Neural progenitor cell (in vitro differentiated cells): ENCODE results near the gene MVD. TPM values are rescaled to one million over a fixed set of nuclear protein-coding genes. Genes with fewer than 3 reads are reported as not detected.

ENCODE experiments used
- DNase-seq: peaks from one replicate; pipeline ENCODE4 v3.0.0-alpha.2; 2016; ENCODE audit warnings: low spot score
- H2AFZ ChIP-seq: fragments of 200-600 bp; sonication (generic); replicated peaks from 2 replicates; pipeline ENCODE4 v1.6.1; 2016; ENCODE audit warnings: antibody characterized with exemption
- H3F3A ChIP-seq: fragments of 200-600 bp; sonication (generic); 2 replicates; pipeline ENCODE4 v1.6.1; 2016; ENCODE audit warnings: antibody characterized with exemption, low read depth
- H3K27ac ChIP-seq: fragments of 200-600 bp; sonication (generic); 2 replicates; pipeline ENCODE4 v1.5.1; 2016; ENCODE audit warnings: mild to moderate bottlenecking
- H3K27me3 ChIP-seq: fragments of 200-600 bp; sonication (generic); 2 replicates; pipeline ENCODE4 v1.6.1; 2016; ENCODE audit warnings: mild to moderate bottlenecking, moderate library complexity
- H3K36me3 ChIP-seq: fragments of 200-600 bp; sonication (generic); 2 replicates; pipeline ENCODE4 v1.5.1; 2016
- H3K4me1 ChIP-seq: fragments of 200-600 bp; sonication (generic); 2 replicates; pipeline ENCODE4 v1.6.1; 2016; ENCODE audit warnings: mixed run types
- H3K4me2 ChIP-seq: fragments of 200-600 bp; sonication (generic); 2 replicates; pipeline ENCODE4 v1.6.1; 2016
- H3K4me3 ChIP-seq: fragments of 200-600 bp; sonication (generic); 2 replicates; pipeline ENCODE4 v1.5.1; 2016
- H3K79me2 ChIP-seq: fragments of 200-600 bp; sonication (generic); 2 replicates; pipeline ENCODE4 v1.6.1; 2016; ENCODE audit warnings: low read depth
- H3K9ac ChIP-seq: fragments of 200-600 bp; sonication (generic); 2 replicates; pipeline ENCODE4 v1.6.1; 2016
- H3K9me3 ChIP-seq: fragments of 200-600 bp; sonication (generic); 2 replicates; pipeline ENCODE4 v1.5.1; 2016; ENCODE audit warnings: low read depth
- H4K20me1 ChIP-seq: fragments of 200-600 bp; sonication (generic); 2 replicates; pipeline ENCODE4 v1.6.1; 2016; ENCODE audit warnings: low read depth
- H3K27ac Mint-ChIP-seq: 3 replicates; pipeline ENCODE4 v1.8.0; 2021; ENCODE audit warnings: mixed read lengths
- H3K27me3 Mint-ChIP-seq: 2 replicates; pipeline ENCODE4 v1.8.0; 2022; ENCODE audit warnings: low read depth, mild to moderate bottlenecking, inconsistent platforms, moderate library complexity, mixed read lengths; ENCODE audit not compliant: insufficient read depth
- H3K36me3 Mint-ChIP-seq: 3 replicates; pipeline ENCODE4 v1.8.0; 2021; ENCODE audit warnings: mixed read lengths
- H3K4me1 Mint-ChIP-seq: 3 replicates; pipeline ENCODE4 v1.8.0; 2021; ENCODE audit warnings: mixed read lengths
- H3K4me3 Mint-ChIP-seq: 3 replicates; pipeline ENCODE4 v1.8.0; 2021; ENCODE audit warnings: mild to moderate bottlenecking, moderate library complexity, mixed read lengths
- H3K9me3 Mint-ChIP-seq: 3 replicates; pipeline ENCODE4 v1.8.0; 2020; ENCODE audit warnings: mixed read lengths
- EZH2 ChIP-seq: fragments of 200-600 bp; sonication (generic); IDR thresholded peaks from 2 replicates; pipeline ENCODE4 v1.6.1; 2017; ENCODE audit warnings: antibody characterized with exemption, mild to moderate bottlenecking, moderate library complexity
- EZH2phosphoT487 ChIP-seq: fragments of 200-600 bp; sonication (generic); IDR thresholded peaks from 2 replicates; pipeline ENCODE4 v1.6.1; 2017; ENCODE audit warnings: antibody characterized with exemption
- total RNA-seq: library from RNA; depleted of rRNA; stranded (reverse); fragments of >200 nt; gene quantifications from 2 replicates; pipeline ENCODE4 v1.2.3, GENCODE V29; 2015; ENCODE audit warnings: low replicate concordance
- TF ChIP-seq, protein P1 (sequence below): fragments of 200-600 bp; sonication (generic); IDR thresholded peaks from 2 replicates; pipeline ENCODE4 v1.5.1; 2017; ENCODE audit warnings: antibody characterized with exemption, mild to moderate bottlenecking

MVD gene
- total RNA-seq, 1 donor from 2014 or later = 12.7 TPM

DNA sequence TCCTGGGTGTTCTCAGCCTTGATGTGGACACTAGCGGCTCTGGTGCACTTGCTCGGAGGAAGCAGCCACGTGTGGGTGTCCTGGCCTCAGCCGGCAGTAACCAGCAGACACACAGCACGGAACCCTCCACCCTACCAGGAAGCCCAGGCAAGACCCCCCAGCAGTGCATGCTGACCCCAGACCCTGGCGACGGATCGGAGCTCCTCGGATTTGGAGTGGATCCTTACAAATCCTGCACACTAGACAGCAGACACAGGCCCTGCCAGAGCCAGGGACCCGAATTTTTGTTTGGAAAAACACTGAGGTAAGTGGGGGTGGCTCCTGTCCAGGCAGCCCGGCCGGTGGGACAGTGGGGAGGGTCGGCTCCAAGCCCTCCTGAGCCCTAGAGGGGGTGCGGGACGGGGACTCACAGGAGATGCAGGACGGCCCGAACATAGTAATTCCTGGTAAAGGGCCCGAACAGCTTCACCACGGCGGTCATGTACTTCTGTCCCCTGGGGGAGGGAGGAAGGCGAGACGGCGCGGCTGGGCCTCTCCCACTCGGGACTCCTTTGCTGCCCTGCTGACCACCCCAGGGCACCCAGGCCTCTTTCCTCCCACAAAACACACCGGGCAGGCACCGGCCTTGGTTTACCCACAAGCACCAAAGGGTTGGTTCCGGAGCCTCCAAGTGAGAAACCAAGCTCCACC lies 16.4 kb downstream of the MVD start:
- H3K9ac ChIP-seq = no peak overlapping the region
- Mint-ChIP-seq H3K36me3 (no peaks in the 10 kb centered on the region), H3K27ac (no peak overlapping the region), H3K4me3 (no peak overlapping the region), H3K27me3 (peaks cover 11% of the 10 kb centered on the region), H3K4me1 (peaks cover 31% of the 10 kb centered on the region), H3K9me3 (no peaks in the 10 kb centered on the region)
- no peaks in the 10 kb centered on the region for H3F3A ChIP-seq
- H3K4me2 ChIP-seq = no peak overlapping the region
- DNase-seq = no peak
- H3K4me3 ChIP-seq = no peak overlapping the region
- TF ChIP-seq EZH2 (no peak), EZH2phosphoT487 (no peak)
- TF ChIP-seq, protein P1, sequence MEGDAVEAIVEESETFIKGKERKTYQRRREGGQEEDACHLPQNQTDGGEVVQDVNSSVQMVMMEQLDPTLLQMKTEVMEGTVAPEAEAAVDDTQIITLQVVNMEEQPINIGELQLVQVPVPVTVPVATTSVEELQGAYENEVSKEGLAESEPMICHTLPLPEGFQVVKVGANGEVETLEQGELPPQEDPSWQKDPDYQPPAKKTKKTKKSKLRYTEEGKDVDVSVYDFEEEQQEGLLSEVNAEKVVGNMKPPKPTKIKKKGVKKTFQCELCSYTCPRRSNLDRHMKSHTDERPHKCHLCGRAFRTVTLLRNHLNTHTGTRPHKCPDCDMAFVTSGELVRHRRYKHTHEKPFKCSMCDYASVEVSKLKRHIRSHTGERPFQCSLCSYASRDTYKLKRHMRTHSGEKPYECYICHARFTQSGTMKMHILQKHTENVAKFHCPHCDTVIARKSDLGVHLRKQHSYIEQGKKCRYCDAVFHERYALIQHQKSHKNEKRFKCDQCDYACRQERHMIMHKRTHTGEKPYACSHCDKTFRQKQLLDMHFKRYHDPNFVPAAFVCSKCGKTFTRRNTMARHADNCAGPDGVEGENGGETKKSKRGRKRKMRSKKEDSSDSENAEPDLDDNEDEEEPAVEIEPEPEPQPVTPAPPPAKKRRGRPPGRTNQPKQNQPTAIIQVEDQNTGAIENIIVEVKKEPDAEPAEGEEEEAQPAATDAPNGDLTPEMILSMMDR = no peak
- H2AFZ ChIP-seq = no peak overlapping the region
- peaks cover 14% of the 10 kb centered on the region for H4K20me1 ChIP-seq
- peaks cover 8% of the 10 kb centered on the region for H3K79me2 ChIP-seq
- no peak overlapping the region for H3K27ac ChIP-seq
- no peaks in the 10 kb centered on the region for H3K9me3 ChIP-seq
- H3K36me3 ChIP-seq = no peaks in the 10 kb centered on the region
- H3K4me1 ChIP-seq = peaks cover 10% of the 10 kb centered on the region
- H3K27me3 ChIP-seq = no peaks in the 10 kb centered on the region

DNA sequence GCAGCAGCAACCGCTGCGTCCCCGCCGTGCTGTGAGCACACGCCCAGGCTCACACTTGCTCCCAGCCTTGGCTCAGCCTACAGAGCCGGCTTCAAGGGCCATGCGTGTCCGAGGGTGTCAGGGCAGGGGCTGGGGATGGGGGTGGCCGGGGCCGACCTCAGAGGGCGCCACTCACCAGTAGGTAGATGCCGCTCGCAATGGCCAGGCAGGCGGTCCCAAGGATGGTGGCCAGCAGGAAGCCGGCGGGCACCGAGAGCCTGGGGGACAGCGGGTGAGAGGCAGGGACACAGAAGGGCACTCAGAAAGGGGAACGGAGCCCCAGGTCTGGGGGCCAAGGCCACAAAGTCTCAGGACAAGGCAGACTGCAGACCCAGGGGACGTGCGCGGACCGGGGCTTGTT lies 16.9 kb downstream of the MVD start:
- Histone ChIP-seq H3K4me1 (peaks cover 5% of the 10 kb centered on the region), H3K9me3 (no peaks in the 10 kb centered on the region), H3K4me2 (no peak overlapping the region), H4K20me1 (peaks cover 9% of the 10 kb centered on the region), H3K27ac (no peak overlapping the region), H3K27me3 (no peaks in the 10 kb centered on the region), H3K79me2 (peaks cover 8% of the 10 kb centered on the region), H3K4me3 (no peak overlapping the region), H2AFZ (no peak overlapping the region), H3K36me3 (no peaks in the 10 kb centered on the region), H3F3A (no peaks in the 10 kb centered on the region), H3K9ac (no peak overlapping the region)
- Mint-ChIP-seq H3K4me3 (no peak overlapping the region), H3K4me1 (peaks cover 27% of the 10 kb centered on the region), H3K27ac (no peak overlapping the region), H3K27me3 (peaks cover 11% of the 10 kb centered on the region), H3K36me3 (no peaks in the 10 kb centered on the region), H3K9me3 (no peaks in the 10 kb centered on the region)
- TF ChIP-seq, protein P1 = no peak
- TF ChIP-seq EZH2phosphoT487 (no peak), EZH2 (no peak)
- no peak for DNase-seq

DNA sequence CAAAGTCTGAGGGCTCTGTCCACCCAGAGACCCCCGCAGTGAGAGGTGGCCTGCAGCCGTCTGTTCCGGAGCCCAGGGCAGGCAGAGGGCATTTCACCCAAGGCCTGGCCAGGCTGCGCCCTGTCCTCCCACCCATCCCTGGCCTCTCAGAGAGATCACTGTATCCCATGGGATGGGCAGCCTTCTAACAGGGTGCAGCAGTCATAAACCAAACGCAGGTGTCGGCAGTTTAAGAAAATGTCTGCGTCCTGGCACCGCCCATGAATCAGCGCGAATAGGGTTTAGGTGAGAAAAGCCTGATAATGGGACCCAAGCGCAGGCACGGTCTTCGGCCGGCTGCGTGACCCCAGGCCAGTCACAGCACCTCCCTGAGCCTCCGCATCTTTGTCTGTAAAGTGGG lies 17.4 kb downstream of the MVD start:
- Mint-ChIP-seq H3K36me3 (no peaks in the 10 kb centered on the region), H3K27ac (peak overlapping the region; percentile 70), H3K4me3 (no peak overlapping the region), H3K27me3 (peaks cover 11% of the 10 kb centered on the region), H3K4me1 (peaks cover 27% of the 10 kb centered on the region), H3K9me3 (no peaks in the 10 kb centered on the region)
- Histone ChIP-seq H3K79me2 (peaks cover 7% of the 10 kb centered on the region), H3K9me3 (no peaks in the 10 kb centered on the region), H3F3A (no peaks in the 10 kb centered on the region), H3K27me3 (peaks cover 3% of the 10 kb centered on the region), H3K4me2 (no peak overlapping the region), H3K27ac (no peak overlapping the region), H2AFZ (no peak overlapping the region), H3K36me3 (no peaks in the 10 kb centered on the region), H3K9ac (no peak overlapping the region), H3K4me1 (peaks cover 5% of the 10 kb centered on the region), H4K20me1 (peaks cover 9% of the 10 kb centered on the region), H3K4me3 (no peak overlapping the region)
- TF ChIP-seq, protein P1 = no peak
- TF ChIP-seq EZH2 (no peak), EZH2phosphoT487 (no peak)
- DNase-seq = no peak
